ENCODE results near the gene PRMT2. TPM values are rescaled to one million over a fixed set of nuclear protein-coding genes. Genes with fewer than 3 reads are reported as not detected.

The PRMT2 gene
- total and polyA plus RNA-seq, 2 donors (not counting 1 experiment from before 2014, with no cell fraction given) = 80.1 to 102 TPM

- Mint-ChIP-seq H3K27ac (no peak overlapping the region), H3K4me1 (no peaks in the 10 kb centered on the region), H3K4me3 (no peak overlapping the region), H3K27me3 (peaks cover 25% of the 10 kb centered on the region), H3K9me3 (ENCODE audit: insufficient read depth) (no peaks in the 10 kb centered on the region)
- Histone ChIP-seq H2AFZ (ENCODE audit: insufficient read depth, low read depth, low read length, poor library complexity, severe bottlenecking) (no peak overlapping the region), H3K27ac (ENCODE audit: low read length in 2 of 2) (no peak overlapping the region), H4K20me1 (ENCODE audit: control insufficient read depth, insufficient read depth, low read length, poor library complexity, severe bottlenecking) (no peaks in the 10 kb centered on the region), H3K79me2 (ENCODE audit: control insufficient read depth, insufficient read depth, low read length) (no peaks in the 10 kb centered on the region), H3K4me1 (ENCODE audit: control insufficient read depth in 2 of 2, insufficient read depth in 2 of 2, low read length in 2 of 2) (no peaks in the 10 kb centered on the region), H3K9ac (ENCODE audit: low read length) (no peak overlapping the region), H3K27me3 (replicated peaks in 1 of 4; ENCODE audit: control extremely low read depth in 1 of 4, control insufficient read depth in 3 of 4, insufficient read depth in 4 of 4, low read length in 3 of 4) (peaks cover 0 to 5% (median 0%) of the 10 kb centered on the region in 4 experiments), H3K4me3 (ENCODE audit: control extremely low read depth in 1 of 5, extremely low read depth in 1 of 5, insufficient read depth in 1 of 5, low read depth in 2 of 5, low read length in 4 of 5) (no peak overlapping the region), H3K36me3 (replicated peaks in 1 of 2; ENCODE audit: control extremely low read depth in 1 of 2, control insufficient read depth in 1 of 2, extremely low read depth in 1 of 2, insufficient read depth in 2 of 2, low read length in 1 of 2) (no peaks in the 10 kb centered on the region), H3K9me3 (ENCODE audit: control extremely low read depth in 1 of 3, control insufficient read depth in 2 of 3, insufficient read depth in 1 of 3, low read length in 2 of 3) (peaks cover under 1 to 2% (median 1%) of the 10 kb centered on the region in 3 donors), H3K4me2 (replicated peaks; ENCODE audit: low read depth, low read length, poor library complexity, severe bottlenecking) (no peak overlapping the region)
- intact Hi-C loops (cut with micrococcal nuclease) = no loop called here
- 100% methylated on average over 1 of the region's 2 CpGs for WGBS (ENCODE audit: insufficient coverage)
- DNase-seq = no peak
- ATAC-seq (ENCODE audit: low read depth) = no peak
- ChIA-PET POLR2A (no interaction called here), CTCF (no interaction called here)
- no peak for TF ChIP-seq CTCF (IDR thresholded peaks at IDR 0.05)
- no peak for TF ChIP-seq EZH2 (IDR thresholded peaks at IDR 0.05; ENCODE audit: borderline replicate concordance, insufficient read depth, low read depth, low read length, poor library complexity, severe bottlenecking)
Observed at GRCh38 chr21:46616050-46616449, 19.4 kb upstream of the PRMT2 start.

- ChIA-PET POLR2A (no interaction called here), CTCF (no interaction called here)
- Histone ChIP-seq H3K4me3 (ENCODE audit: control extremely low read depth in 1 of 5, extremely low read depth in 1 of 5, insufficient read depth in 1 of 5, low read depth in 2 of 5, low read length in 4 of 5) (no peak overlapping the region), H3K4me1 (ENCODE audit: control insufficient read depth in 2 of 2, insufficient read depth in 2 of 2, low read length in 2 of 2) (peaks cover 0 to 1% of the 10 kb centered on the region in 2 donors), H3K27ac (ENCODE audit: low read length in 2 of 2) (no peak overlapping the region), H3K9ac (ENCODE audit: low read length) (no peak overlapping the region), H2AFZ (ENCODE audit: insufficient read depth, low read depth, low read length, poor library complexity, severe bottlenecking) (no peak overlapping the region), H4K20me1 (ENCODE audit: control insufficient read depth, insufficient read depth, low read length, poor library complexity, severe bottlenecking) (no peaks in the 10 kb centered on the region), H3K27me3 (replicated peaks in 1 of 4; ENCODE audit: control extremely low read depth in 1 of 4, control insufficient read depth in 3 of 4, insufficient read depth in 4 of 4, low read length in 3 of 4) (peaks cover 0 to 5% (median 0%) of the 10 kb centered on the region in 4 experiments), H3K9me3 (ENCODE audit: control extremely low read depth in 1 of 3, control insufficient read depth in 2 of 3, insufficient read depth in 1 of 3, low read length in 2 of 3) (peaks cover 0 to 1% (median 0%) of the 10 kb centered on the region in 3 donors), H3K79me2 (ENCODE audit: control insufficient read depth, insufficient read depth, low read length) (no peaks in the 10 kb centered on the region), H3K36me3 (replicated peaks in 1 of 2; ENCODE audit: control extremely low read depth in 1 of 2, control insufficient read depth in 1 of 2, extremely low read depth in 1 of 2, insufficient read depth in 2 of 2, low read length in 1 of 2) (no peaks in the 10 kb centered on the region), H3K4me2 (replicated peaks; ENCODE audit: low read depth, low read length, poor library complexity, severe bottlenecking) (no peak overlapping the region)
- DNase-seq (no peak), ATAC-seq (ENCODE audit: low read depth) (no peak)
- TF ChIP-seq EZH2 (IDR thresholded peaks at IDR 0.05; ENCODE audit: borderline replicate concordance, insufficient read depth, low read depth, low read length, poor library complexity, severe bottlenecking) (no peak), CTCF (IDR thresholded peaks at IDR 0.05) (no peak)
- intact Hi-C loops (cut with micrococcal nuclease) = no loop called here
- Mint-ChIP-seq H3K27ac (no peak overlapping the region), H3K4me1 (peaks cover under 1% of the 10 kb centered on the region), H3K9me3 (ENCODE audit: insufficient read depth) (no peaks in the 10 kb centered on the region), H3K4me3 (no peak overlapping the region), H3K27me3 (peaks cover 25% of the 10 kb centered on the region)
- no CpG with 5 or more reads among the region's 1 CpG for WGBS (ENCODE audit: insufficient coverage)
Observed at GRCh38 chr21:46616656-46617055, 18.8 kb upstream of the PRMT2 start.

Data from B cell (primary cell).